IPS-18a (cell line): ENCODE data around the gene MYOZ3.

Source experiments
- H3K27ac ChIP-seq: one replicate; pipeline ENCODE4 v1.5.1; 2013; ENCODE audit warnings: low read length
- H3K27me3 ChIP-seq: one replicate; pipeline ENCODE4 v1.6.1; 2013; ENCODE audit warnings: mild to moderate bottlenecking, low read length; ENCODE audit not compliant: control insufficient read depth, insufficient read depth
- H3K36me3 ChIP-seq: one replicate; pipeline ENCODE4 v1.6.1; 2013; ENCODE audit warnings: low read depth, low read length; ENCODE audit not compliant: control insufficient read depth
- H3K4me1 ChIP-seq: one replicate; pipeline ENCODE4 v1.6.1; 2013; ENCODE audit warnings: low read depth, low read length; ENCODE audit not compliant: control insufficient read depth
- H3K4me3 ChIP-seq: one replicate; pipeline ENCODE4 v1.5.1; 2013; ENCODE audit warnings: low read length
- H3K9ac ChIP-seq: one replicate; pipeline ENCODE4 v1.6.1; 2013; ENCODE audit warnings: mild to moderate bottlenecking, low read length, moderate library complexity
- H3K9me3 ChIP-seq: one replicate; pipeline ENCODE4 v1.6.1; 2013; ENCODE audit warnings: low read depth, low read length; ENCODE audit not compliant: control insufficient read depth

The MYOZ3 gene

DNA sequence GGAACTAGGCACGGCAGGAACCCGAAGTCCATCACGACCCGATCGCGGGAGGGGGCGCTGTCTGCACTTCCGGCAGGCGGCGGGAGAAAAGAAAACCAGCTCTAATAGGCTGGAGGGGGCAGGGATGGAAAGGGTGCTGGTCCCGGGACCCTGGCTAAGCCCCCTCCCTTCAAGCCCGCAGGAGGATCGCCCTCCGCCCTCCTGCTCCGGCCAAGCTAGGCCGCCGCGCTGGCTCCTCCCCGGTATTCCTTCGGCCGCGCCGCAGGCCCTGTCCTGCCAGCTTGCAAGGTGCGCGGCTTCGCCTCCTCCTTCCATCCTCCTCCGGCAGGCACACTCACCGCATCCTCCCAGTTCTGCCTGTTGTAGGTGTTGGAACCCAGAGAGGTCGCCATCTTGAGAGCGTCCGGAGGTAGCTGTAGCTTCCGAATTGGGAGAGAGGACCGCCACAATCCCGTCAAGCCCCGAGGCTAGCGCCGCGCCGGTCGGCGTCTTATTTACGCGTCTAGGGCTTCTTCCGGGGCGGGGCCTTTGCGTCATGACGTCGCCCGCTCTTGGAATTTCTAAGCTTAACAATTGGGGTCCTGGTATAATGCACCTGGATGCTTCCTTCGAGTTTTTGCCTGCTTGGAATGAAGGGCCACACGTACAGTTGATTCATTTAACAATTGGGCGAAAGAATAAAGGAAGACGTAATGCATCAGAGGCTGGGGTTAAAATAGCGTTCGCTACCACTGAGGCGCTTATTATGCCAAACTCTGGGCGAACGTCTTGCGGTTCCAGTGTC lies 39.7 kb downstream of the MYOZ3 start, which contains the start of gene RBM22:
RBM22 (minus strand) TSS at position 469 of the 784 bp plus-strand sequence; CDS start at position 392, 77 bp downstream.
- H3K36me3 ChIP-seq: peaks cover 33% of the 10 kb centered on the region
- H3K9me3 ChIP-seq: no peaks in the 10 kb centered on the region
- H3K9ac ChIP-seq: peak within 1 kb of the TSS; percentile 98
- H3K27ac ChIP-seq: peak within 1 kb of the TSS; percentile 92
- H3K27me3 ChIP-seq: peaks cover 7% of the 10 kb centered on the region
- H3K4me1 ChIP-seq: peaks cover 8% of the 10 kb centered on the region
- peak within 1 kb of the TSS; percentile 98 for H3K4me3 ChIP-seq

- Histone ChIP-seq H3K4me1 (peaks cover 8% of the 10 kb centered on the region), H3K27ac (no peak overlapping the region), H3K27me3 (peaks cover 7% of the 10 kb centered on the region), H3K36me3 (peaks cover 6% of the 10 kb centered on the region), H3K4me3 (no peak overlapping the region), H3K9me3 (no peaks in the 10 kb centered on the region), H3K9ac (no peak overlapping the region)
These were observed 42.7 kb downstream of the MYOZ3 start for GRCh38 chr5:150703762-150704161.

- Histone ChIP-seq H3K4me3 (no peak overlapping the region), H3K27me3 (peaks cover 7% of the 10 kb centered on the region), H3K27ac (no peak overlapping the region), H3K9ac (no peak overlapping the region), H3K36me3 (peaks cover 19% of the 10 kb centered on the region), H3K4me1 (no peaks in the 10 kb centered on the region), H3K9me3 (no peaks in the 10 kb centered on the region)
These were observed 45.8 kb downstream of the MYOZ3 start for GRCh38 chr5:150706776-150707390.

DNA sequence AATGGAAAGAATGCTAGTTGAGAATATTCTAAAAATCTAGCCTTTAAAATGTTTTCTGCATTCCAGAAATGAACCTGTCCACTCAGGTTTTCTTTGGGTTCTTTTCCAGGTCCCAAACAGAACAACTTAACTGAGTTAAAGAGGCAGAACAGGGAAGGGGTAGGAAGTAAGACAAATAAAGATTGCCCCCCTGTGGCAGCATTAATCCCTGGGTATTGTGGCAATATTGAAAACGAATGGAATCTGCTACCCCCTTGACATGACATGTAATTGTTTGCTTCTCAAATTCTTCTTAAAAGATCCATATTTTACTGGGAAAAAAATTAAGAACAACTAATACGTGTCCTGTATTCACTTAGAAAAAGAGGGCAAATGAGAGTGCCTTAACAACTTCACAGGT lies 49.1 kb downstream of the MYOZ3 start:
- no peak overlapping the region for H3K4me3 ChIP-seq
- H3K9me3 ChIP-seq: no peaks in the 10 kb centered on the region
- no peaks in the 10 kb centered on the region for H3K27me3 ChIP-seq
- no peak overlapping the region for H3K27ac ChIP-seq
- no peaks in the 10 kb centered on the region for H3K4me1 ChIP-seq
- no peak overlapping the region for H3K9ac ChIP-seq
- H3K36me3 ChIP-seq: peaks cover 40% of the 10 kb centered on the region

DNA sequence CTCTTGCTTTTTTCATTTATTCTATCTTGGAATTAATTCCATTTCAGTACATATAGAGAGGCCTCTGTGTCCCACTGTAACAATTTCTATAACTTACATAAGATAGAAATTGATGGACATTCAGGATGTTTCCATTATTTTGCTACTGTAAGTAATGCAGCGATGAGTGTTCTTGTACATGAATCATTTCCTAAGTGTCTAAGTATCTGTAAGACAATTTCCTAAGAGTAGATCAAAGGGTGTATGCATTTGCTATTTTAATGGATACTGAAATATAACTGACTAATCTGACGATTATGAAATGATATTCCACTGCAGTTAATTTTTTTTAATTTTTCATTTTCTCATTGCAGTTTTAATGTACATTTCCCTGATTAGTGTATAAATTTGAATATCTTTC lies 62.8 kb downstream of the MYOZ3 start:
- Histone ChIP-seq H3K4me1 (no peaks in the 10 kb centered on the region), H3K27me3 (no peaks in the 10 kb centered on the region), H3K36me3 (peaks cover 60% of the 10 kb centered on the region), H3K4me3 (no peak overlapping the region), H3K9me3 (no peaks in the 10 kb centered on the region), H3K9ac (no peak overlapping the region), H3K27ac (no peak overlapping the region)
